NCI-H187 (cell line): ENCODE measurements around the gene AKNAD1.
"Not testable (repeated sequence)": the region's sequence is repeated elsewhere in the genome, so short reads cannot be mapped to it uniquely, and the experiment has no call there.

Source experiments
- DNase-seq, 2 experiments: peaks; one replicate each; lab custom pipeline; 2025; lab: John Stamatoyannopoulos, UW

The AKNAD1 gene

DNA sequence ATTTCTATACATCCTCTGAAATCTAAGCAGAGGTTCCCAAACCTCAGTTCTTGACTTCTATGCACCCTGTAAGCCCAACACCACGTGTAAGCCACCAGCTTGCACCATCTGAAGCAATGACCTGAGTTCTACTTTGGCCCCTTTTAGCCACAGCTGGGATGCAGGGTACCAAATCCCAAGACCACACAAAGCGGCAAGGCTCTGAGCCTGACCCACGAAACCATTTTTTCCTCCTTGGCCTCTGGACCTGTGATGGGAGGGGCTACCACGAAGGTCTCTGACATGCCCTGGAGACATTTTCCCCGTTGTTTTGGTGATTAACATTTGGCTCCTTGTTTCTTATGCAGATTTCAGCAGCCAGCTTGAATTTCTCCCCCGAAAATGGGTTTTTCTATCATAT lies 71.6 kb downstream of the AKNAD1 start:
- no peak for DNase-seq

DNA sequence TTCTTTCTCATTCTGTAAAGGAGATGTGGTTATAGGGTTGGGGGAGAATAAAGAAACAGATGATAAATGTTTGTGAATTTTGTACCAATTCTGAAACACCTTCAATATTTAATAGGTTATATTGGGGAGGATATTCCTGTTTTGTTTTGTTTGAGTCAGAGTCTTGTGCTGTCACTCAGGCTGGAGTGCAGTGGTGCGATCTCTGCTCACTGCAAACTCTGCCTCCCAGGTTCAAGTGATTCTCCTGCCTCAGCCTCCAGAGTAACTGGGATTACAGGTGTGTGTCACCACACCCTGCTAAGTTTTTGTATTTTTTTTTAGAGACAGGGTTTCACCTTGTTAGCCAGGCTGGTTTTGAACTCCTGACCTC lies 75.3 kb downstream of the AKNAD1 start:
- DNase-seq: not testable (repeated sequence)

DNA sequence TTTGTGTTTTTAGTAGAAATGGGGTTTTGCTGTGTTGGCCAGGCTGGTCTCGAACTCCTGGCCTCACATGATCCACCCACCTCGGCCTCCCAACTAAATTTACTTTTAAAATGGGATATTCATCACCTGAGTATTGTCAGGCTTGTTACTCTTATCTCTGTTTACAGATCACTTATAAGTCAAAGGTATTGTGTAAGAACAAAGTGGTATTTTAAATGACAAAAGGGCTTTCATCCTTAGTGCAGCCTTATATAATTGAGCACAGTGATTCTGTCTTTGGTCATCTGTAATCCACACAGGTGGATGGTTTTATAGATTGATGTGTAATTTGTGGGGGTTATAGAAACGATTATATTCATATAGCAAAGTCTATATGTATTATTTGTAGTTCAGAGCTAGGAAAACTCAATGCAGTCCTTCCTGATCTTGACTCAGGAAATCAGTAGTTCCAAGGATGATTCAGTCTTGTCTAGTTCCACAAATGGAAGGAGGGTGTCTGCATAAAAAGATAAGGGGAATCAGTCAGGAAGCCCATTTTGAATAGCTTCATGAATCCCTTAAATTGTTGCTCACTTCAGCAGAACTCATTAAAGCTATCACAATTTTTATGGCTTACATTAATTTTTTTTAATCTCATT lies 75.8 kb downstream of the AKNAD1 start:
- no peak for DNase-seq

DNA sequence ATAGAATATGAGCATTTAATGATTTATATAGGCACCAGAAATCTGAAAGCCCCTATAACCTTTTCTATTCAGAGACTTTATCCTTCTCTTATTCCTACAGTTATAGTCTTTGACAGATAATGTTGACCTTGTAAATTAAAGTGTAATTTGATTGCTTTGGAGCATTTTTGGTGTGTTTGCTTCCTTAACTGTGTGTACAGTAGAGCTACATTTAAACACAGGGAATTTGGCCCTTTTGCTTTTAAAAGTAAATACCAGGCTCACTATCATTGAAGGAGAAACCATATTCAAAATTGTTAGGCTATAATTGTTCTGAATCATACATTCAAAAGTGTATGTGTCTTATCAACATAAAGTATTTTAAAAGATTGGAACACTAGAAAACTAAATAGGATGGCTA lies 77.4 kb downstream of the AKNAD1 start:
- no peak for DNase-seq

DNA sequence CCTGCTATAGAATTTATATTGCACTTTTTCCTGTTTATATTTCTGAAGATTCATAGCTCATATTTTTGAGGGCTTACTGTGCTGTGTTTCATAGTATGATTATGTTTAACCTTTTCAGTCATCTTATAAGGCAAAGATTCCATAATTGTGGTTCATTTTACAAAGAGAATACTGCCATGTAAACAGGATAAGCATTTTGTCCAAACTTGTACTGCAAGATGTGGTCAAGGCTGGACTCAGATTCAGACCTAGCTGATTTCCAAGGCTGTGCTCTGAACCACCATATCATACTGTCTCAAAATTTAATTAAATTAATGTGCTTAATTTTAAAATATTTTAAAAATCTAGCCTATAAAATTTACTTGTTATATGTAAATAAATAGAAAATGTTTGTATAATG lies 79.1 kb downstream of the AKNAD1 start:
- DNase-seq: no peak

DNA sequence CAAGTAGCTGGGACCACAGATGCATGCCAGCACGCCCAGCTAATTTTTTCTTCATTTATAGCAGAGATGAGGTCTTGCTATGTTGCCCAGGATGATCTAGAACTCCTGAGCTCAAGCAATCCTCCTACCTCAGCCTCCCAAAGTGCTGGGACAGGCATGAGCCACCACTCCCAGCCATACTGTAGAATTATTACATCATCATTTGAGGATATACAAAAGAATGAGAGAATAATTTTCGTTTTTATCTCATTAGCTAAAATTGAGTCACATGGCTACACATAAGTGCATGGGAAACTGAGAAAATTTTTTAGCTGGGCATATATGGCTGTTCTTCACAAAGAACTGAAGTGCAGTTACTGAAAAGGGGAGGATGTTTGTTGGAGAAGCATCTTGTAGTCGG lies 89.2 kb downstream of the AKNAD1 start:
- no peak for DNase-seq

DNA sequence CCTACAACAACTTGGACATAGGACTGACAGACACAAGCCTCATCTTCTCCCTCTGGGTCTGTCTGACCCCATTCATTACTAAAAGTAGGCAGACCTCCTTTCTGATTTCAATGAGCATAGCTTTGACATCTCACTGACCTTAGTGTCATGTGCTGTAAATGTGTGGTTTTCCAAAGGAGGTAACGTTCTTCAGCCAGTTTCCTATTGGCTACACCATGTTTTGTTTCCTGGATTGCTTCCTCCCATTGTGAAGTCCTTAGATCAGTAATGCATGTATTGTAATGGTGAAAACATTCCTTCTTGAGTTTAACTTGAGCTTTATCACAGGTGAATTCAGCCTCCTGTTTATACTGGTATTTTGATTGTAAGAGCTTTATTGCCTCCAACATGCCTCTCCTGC lies 89.8 kb downstream of the AKNAD1 start:
- no peak for DNase-seq
